ENCODE results near the gene PRKN.

The PRKN gene

GRCh38 chr6:161676586-161676985 lies 1051.0 kb downstream of the PRKN start:
- no peak for DNase-seq

GRCh38 chr6:161674930-161675682 lies 1052.5 kb downstream of the PRKN start:
- no peak for DNase-seq

- DNase-seq: no peak
These were observed 1054.5 kb downstream of the PRKN start for GRCh38 chr6:161673026-161673425.

DNA sequence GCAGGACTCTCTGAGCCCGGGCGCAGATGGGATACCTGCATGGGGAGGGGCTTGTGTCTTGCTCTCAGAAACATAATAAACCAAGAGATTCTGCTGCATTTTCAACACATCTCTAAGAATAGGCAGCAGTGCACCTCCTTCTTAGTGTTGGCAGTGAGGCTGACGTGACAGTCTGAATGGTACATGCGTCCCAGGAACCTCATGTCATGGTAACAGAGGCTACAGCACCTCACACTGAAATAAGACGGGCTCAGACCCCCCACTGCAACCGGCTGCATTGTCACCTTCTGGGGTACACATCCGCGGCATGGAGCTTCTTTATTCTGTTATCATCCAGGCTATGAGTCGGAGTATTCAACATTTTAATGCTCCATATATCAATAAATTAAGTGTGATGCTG lies 1056.4 kb downstream of the PRKN start:
- DNase-seq: no peak

DNA sequence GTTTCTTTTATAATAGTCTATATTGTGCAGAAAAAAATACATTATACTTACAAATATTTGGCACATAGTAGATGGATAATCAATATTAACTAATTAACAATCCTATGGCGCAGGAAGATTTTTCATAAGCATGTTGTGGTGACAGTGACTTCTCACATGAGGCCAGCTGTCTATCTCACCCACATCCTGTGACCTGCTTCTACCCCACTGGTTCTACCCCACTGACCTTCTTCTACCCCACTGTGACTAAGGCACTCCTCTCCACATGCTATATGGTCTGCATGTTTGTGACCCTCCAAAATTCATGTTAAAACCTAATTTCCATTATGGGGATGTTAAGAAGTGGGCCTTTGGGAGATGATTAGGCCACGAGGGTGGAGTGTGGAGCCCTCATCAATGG lies 1058.9 kb downstream of the PRKN start:
- DNase-seq: no peak

DNA sequence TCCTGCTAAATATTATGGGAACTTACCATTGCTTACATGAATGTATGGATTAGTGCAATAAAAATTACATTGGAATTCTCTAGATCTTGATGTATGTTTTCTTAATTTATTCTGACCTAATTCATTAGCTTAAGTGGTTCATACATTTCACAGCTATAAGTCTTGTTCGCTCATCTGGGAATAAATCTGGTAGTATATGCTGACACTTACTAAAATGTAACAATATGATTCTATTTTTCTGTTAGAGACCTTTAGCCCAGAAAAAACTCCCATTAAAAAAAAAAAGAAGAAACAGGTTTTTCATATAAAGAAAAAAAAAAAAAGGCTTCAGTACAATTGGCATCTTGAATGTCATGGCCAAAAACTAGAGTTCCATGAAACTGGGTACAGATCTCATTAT lies 1059.6 kb downstream of the PRKN start:
- no peak for DNase-seq

- DNase-seq: no peak
These were observed 1063.9 kb downstream of the PRKN start for GRCh38 chr6:161663682-161664081.

DNA sequence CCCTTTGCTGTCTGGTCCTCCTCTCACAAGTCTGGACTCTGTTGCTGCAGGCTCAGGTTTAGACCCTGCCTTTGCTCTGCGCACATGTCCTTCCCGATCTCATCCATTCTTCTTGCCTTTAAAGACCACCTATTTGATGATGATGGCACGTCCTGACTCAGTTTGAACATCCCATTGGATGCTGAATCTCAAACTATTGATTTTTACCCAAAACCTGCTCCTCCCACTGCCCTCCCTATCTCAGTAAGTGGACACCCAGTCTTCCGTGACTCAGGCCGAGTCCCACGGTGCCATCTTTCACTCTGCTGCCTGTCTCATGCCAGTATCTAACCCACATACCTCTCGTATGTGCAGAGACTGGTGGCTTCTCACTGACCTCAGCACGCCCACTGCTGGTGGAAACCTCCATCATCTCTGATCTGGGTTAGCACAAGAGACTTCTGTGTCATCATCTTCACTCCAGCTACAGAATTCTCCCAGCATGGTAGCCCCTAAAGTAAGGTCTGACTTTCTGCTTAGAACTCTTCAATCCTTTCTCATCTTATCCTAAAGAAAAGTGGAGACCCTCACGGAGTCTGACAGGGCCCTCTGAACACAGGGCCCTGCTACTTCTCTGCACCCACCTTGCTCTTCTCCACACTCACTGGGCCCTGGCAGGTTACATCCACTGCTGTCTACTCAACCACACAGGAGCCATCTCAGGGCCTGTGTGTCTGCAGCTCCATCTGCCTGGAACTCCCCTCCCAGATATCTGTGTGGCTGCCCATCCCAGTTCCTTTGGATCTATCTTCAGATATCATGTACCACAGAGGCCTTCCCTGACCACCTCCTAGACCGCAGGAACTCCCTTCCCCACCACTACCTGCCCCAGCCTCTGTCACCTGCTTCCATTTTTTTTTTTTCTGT lies 1066.6 kb downstream of the PRKN start:
- peak in 1 of 2 experiments; percentile 23 for DNase-seq

GRCh38 chr6:161658211-161658610 lies 1069.4 kb downstream of the PRKN start:
- DNase-seq: no peak

GRCh38 chr6:161654209-161654608 lies 1073.4 kb downstream of the PRKN start:
- no peak for DNase-seq

GRCh38 chr6:161651949-161652348 lies 1075.6 kb downstream of the PRKN start:
- no peak for DNase-seq

DNA sequence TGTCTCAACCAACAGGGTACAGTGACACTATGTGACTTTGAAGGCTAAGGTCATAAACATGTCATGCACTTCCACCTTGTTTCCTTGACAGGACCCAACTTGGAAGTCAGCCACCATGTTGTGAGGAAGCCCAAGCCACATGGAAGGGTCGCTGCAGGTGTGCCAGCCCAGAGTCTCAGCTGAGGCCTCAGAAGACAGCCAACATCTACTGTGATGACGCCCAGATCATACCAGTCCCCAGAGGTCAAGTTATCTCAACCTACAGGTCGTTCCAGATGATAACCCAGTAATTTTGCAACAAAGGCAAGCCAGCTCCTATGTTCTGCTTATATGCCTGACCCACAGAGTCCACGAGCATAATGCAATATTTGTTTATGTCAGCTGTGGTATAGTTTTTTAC lies 1077.7 kb downstream of the PRKN start:
- no peak for DNase-seq

DNA sequence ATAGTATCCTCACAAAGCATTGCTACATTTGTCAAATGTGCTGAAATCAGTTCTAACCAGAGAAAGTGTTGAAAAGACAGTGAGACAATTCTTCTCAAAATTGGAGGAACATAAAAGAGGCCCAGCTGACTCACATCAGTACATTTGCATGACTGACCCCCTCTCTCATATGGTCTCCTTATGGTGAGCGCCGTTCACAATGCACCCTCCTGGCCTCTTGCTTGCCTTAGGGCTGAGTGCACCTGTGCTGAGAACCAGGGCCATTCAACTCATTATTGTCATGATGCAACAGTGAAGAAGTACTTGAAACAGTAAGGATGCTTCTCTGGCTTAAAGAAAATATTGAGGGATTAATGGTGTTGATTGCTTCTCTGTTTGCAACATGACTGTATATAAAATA lies 1078.5 kb downstream of the PRKN start:
- DNase-seq: no peak

DNA sequence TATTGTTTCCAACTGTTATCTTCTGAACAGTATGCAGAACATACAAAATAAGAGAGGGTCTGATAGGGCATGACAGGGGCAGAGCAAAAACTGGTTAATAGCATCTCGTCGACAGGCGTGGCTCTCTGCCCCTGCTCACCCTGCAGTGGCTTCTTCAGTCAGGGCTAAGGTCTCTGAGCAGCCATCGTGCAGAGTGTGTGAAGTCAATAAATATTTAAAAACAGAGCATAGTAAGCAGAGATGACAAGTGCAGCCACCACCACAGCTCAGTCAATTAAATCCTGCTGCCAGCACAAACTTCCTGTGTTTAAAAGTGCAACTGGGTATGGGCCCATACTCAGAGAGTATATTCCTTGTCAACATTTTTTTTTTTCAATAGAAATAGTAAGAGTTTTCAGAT lies 1080.3 kb downstream of the PRKN start:
- no peak for DNase-seq

- DNase-seq: no peak
These were observed 1083.0 kb downstream of the PRKN start for GRCh38 chr6:161644521-161644920.

GRCh38 chr6:161641175-161641574 lies 1086.4 kb downstream of the PRKN start:
- DNase-seq: no peak

- DNase-seq: no peak
These were observed 1087.8 kb downstream of the PRKN start for GRCh38 chr6:161639772-161640171.

GRCh38 chr6:161637658-161638057 lies 1089.9 kb downstream of the PRKN start:
- DNase-seq: no peak

- DNase-seq: no peak
These were observed 1090.6 kb downstream of the PRKN start for GRCh38 chr6:161636882-161637430.

- DNase-seq: no peak
These were observed 1091.6 kb downstream of the PRKN start for GRCh38 chr6:161635975-161636374.

GRCh38 chr6:161634916-161635315 lies 1092.7 kb downstream of the PRKN start:
- DNase-seq: no peak

- DNase-seq: no peak
These were observed 1095.8 kb downstream of the PRKN start for GRCh38 chr6:161631676-161632194.

DNA sequence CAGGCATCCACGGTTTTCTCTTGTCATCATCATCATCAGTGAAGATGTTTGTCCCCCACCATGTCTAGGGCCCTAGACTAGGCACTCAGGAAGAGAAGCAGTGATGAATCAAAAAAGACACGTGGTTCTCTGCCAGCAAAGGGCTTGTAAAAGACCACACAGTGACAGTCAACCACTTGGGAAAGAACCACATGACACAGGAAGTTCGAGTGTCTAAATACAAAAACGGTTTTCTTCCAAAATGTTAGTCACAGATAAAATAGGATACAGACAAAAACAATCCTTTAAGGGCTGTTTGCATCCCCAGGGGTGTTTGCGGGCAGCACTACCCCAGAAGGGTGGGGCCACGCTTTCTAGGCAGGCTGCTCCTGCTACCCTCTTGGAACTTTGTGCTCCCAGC lies 1096.9 kb downstream of the PRKN start:
- DNase-seq: no peak

Measured in activated T-cell treated with anti-CD3 and anti-CD28 coated beads, Interleukin-2, amount 50 U/mL, for 48 hours (primary cell).